Stimulated activated CD4-positive, alpha-beta T cell treated with anti-CD3 and anti-CD28 coated beads, Interleukin-12 subunit alpha, Interleukin-12 subunit beta, amount 100 ng/mL, for 48 hours (primary cell): ENCODE results near the gene FNDC4.
"Not testable (repeated sequence)": the region's sequence is repeated elsewhere in the genome, so short reads cannot be mapped to it uniquely, and the experiment has no call there.

Experiments used
- DNase-seq, 3 donors: peaks; one replicate each; pipeline ENCODE4 v3.0.0-alpha.2; 2020; ENCODE audit warnings: low read depth in 2 of 3, low spot score in 1 of 3

FNDC4 gene, protein sequence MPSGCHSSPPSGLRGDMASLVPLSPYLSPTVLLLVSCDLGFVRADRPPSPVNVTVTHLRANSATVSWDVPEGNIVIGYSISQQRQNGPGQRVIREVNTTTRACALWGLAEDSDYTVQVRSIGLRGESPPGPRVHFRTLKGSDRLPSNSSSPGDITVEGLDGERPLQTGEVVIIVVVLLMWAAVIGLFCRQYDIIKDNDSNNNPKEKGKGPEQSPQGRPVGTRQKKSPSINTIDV

DNA sequence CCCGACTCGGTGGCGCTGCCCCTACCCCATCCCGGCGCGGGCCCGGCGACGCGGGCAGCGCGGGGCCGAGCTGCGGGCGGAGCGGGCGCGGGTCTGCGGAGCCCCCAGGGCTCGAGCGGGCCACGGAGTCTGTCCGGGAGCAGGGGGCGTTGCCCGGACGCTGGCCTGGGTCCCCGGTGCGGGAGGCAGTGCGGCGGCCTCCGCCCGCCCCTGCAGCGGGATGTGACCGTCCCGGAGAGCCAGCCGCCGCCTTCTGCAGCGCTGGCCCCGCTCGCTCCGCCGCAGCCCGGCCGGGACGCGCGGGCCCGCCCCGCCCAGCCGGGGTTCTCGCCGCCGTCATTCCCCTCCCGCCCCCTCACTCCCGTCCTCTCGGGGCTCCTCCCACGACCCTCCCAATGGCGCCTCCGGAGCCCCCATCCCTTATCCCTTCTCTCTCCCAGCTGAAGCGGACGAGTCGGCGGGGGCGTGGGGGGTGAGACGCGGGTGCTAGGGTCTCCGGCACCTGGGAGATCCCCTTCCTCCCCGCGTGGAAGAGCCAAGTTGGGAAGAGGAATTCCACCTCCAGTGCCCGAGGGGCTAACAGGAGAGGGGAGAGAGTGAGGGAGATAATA is at the start of gene FNDC4:
TSS of gene FNDC4 (minus strand) at position 257 of the 611 bp plus-strand sequence. CDS start 521 bp downstream, outside the sequence.
- no peak for DNase-seq

DNA sequence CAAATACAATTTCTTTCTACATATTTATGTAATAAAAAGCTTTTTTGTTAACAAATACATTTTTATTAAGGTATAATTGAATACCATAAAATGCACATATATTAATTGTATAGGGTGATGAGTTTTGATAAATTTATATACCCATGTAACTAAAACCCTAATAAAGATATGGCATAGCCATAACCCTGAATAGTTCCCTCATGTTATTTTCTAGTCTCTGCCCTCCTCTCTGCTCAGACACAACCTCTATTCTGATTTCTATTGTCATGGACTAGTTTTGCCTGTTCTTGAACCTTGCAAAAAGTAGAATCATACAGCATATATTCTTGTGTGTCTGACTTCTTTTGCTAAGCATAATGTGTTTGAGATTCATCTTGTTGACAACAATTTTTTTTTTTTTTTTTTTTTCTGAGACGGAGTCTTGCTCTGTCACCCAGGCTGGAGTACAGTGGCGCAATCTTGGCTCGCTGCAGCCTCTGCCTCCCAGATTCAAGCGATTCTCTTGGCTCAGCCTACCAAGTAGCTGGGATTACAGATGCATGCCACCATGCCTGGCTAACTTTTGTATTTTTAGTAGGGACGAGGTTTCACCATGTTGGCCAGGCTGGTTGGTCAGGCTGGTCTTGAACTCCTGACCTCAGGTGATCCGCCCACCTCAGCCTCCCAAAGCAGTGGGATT is 49.3 kb upstream of the FNDC4 start:
- DNase-seq = no peak

DNA sequence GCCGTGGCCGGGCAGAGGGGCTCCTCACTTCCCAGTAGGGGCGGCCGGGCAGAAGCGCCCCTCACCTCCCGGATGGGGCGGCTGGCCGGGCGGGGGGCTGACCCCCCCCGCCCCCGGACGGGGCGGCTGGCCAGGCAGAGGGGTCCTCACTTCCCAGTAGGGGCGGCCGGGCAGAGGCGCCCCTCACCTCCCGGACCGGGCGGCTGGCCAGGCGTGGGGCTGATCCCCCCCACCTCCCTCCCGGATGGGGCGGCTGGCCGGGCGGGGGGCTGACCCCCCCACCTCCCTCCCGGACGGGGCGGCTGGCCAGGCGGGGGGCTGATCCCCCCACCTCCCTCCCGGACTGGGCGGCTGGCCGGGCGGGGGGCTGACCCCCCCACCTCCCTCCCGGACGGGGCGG is 44.6 kb upstream of the FNDC4 start:
- DNase-seq = not testable (repeated sequence)

DNA sequence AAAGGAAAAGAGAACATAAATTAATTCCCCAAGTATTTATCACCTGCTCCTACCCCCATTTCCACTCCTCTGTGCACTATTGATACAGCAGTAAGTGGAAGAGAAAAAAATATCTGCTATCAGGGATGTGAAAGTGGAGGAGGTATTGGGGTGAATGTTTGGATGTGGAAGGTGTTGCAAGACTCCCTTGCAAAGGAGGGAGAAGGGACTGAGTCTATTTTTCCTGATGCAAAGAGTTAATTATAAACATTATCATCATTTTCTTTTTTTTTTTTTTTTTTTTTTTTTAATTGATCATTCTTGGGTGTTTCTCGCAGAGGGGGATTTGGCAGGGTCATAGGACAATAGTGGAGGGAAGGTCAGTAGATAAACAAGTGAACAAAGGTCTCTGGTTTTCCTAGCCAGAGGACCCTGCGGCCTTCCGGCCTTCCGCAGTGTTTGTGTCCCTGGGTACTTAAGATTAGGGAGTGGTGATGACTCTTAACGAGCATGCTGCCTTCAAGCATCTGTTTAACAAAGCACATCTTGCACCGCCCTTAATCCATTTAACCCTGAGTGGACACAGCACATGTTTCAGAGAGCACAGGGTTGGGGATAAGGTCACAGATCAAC is 43.9 kb upstream of the FNDC4 start:
- DNase-seq = not testable (repeated sequence)

DNA sequence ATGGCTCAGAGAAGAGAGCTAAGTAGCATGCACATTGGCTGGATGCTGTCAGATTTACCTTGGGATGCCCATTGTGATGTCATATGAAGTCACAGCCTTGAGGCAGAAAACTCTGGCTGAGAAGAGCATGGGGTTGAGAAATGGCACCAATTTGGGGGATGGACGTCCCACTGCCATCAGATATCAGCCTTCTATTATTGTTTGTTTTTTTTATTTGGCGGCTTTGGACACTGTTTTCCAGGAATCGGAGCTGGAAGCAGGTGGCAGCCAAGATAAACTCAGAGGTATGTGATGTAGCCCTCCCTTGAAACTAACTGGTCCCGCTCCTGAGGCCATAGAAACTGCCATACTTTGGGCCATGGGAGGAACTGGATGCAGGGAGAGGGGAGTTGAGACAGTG is 42.3 kb upstream of the FNDC4 start:
- no peak for DNase-seq

- no peak for DNase-seq
These were observed 37.0 kb upstream of the FNDC4 start for GRCh38 chr2:27531983-27532382.

GRCh38 chr2:27527182-27527581 is 32.2 kb upstream of the FNDC4 start:
- DNase-seq = no peak

DNA sequence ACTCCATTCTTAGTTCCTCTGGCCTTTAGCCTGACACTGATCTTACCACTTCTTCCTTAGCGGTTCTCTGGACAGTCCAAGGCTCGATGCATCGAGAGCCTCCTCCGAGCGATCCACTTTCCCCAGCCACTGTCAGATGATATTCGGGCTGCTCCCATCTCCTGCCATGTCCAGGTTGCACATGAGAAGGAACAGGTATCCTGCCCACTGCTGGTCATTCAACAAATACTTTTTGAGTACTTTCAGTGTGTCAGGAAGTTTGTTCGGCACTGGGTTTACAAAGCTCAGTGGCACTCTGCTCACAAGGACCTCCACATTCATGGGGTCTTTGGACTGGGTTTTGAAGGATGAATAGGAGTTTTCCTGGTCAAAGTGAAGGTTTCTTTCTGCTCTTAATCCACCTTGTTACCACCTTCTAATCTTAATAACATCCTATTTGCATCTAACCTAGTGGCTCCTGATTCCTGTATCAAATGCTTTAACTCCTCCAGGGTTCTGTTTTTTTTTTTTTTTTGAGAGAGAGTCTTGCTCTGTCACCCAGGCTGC is 27.5 kb upstream of the FNDC4 start:
- no peak for DNase-seq

GRCh38 chr2:27520316-27520715 is 25.3 kb upstream of the FNDC4 start:
- DNase-seq = no peak

DNA sequence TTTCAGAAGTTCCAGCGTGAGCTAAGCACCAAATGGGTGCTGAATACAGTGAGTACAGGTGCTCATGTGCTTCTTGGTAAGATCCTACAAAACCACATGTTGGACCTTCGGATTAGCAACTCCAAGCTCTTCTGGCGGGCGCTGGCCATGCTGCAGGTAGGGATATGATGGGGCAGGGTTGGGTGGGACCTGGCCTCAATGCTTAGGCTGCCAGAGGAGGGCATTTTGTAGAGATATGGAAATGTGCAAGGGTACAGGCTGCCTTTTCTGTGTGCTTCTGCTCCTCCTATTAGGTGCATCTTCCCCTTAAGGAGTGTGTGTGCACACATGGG is 23.7 kb upstream of the FNDC4 start:
- no peak for DNase-seq

DNA sequence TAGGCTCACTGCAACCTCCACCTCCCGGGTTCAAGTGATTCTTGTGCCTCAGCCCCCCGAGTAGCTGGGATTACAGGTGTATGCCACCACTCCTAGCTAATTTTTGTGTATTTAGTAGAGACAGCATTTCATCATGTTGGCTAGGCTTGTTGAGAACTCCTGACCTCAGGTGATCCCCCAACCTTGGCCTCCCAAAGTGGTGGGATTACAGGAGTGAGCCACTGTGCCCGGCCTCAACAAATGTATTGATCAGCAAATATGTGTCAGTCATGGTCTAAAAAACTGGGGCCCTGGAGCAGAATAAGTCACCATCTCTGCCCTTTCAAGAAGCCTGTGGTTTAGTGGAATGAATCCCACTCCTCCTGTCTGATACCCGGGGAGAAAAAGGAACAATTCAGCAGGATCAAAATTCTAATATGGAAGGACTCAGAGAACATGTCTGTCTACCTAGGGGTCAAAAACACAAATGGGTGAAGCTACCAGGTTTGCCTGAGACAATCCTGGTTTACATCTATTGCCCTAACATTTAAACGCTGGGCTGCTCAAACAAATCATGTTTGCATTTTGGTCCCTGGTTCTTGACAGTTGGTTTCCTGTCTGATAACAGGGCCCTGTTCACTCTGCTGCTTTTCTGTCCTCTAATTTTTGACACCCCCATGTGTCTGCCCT is 23.2 kb upstream of the FNDC4 start:
- no peak for DNase-seq

- DNase-seq = no peak
These were observed 14.3 kb upstream of the FNDC4 start for GRCh38 chr2:27509326-27509725.

- DNase-seq = no peak
These were observed 12.3 kb upstream of the FNDC4 start for GRCh38 chr2:27507293-27507692.

GRCh38 chr2:27506587-27506986 is 11.6 kb upstream of the FNDC4 start:
- DNase-seq = no peak

DNA sequence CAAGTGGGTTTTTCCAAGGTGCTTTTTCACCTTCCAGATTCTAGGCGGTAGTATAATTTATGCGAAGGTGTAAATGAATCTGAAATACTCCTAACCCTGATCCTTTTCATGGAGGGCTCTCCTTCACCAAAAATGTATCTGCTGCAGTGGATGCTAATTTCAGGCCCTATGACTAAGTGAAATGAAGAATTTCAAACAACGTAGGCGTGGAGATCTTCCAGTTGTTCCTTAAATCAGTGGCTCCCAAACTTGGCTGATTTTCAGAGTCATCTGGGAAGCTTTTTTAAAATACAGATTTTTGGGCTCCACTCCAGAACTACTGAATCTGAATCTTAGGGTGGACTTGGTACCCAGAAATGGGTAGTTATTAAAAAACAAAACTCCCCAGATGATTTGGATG is 7.1 kb upstream of the FNDC4 start:
- no peak for DNase-seq

DNA sequence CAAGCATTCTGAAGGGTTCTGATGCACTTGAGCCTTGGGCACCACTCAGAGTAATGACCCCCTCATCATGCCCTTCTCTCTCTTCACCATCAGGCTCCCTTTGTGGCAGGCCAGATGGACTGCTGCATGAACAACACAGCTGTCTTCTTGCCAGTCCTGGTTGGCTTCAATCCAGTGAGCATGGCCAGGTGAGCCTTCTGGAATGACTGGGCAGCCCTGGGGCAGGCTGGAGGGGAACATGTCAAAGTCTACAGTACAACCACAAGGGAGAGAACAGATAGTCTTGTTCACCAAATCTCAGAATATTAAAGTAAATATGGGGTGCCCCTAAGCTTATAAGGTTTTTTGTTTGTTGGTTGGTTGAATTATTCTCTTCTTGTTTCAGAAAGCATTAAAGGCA is 6.0 kb upstream of the FNDC4 start:
- DNase-seq = no peak

GRCh38 chr2:27498975-27499374 is 4.0 kb upstream of the FNDC4 start:
- DNase-seq = no peak

- no peak for DNase-seq
These were observed 2.3 kb upstream of the FNDC4 start for GRCh38 chr2:27497288-27497627.

GRCh38 chr2:27496357-27497287 is 1.6 kb upstream of the FNDC4 start, which contains the start of gene GCKR:
Gene GCKR (plus strand): TSS chr2:27496839. CDS start chr2:27496905, 66 bp downstream.
- DNase-seq = no peak

DNA sequence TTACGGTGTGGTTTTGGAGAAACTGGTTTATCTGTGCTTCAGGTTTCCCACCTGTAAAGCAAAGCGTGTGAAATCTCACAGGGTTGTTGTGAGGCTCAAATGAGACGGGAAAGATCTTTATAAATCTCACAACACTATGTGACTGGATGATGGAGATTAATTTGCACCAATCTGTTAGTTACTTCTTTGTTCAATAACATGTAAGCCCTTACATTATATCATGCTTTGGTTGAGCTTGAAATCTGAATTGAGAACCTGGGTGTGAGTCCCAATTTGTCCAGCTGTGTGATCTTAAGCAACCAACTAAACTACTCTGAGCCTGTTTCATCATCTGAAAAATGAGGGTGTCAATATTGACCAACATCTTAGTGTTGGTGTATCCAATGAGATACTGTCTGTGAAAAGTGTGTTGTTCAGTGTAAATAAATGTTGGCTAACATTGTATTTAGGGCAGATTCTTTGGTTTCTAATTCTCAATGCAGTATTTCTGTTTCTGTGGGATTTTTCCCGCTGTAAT is 898 bp upstream of the FNDC4 start:
- no peak for DNase-seq
